ENCODE measurements around the gene FSTL4.

- TF ChIP-seq CTCF (IDR thresholded peaks at IDR 0.05; ENCODE audit: low read length) (no peak), EZH2 (optimal IDR thresholded peaks at IDR 0.05; ENCODE audit: low read depth, low read length) (no peak), EZH2phosphoT487 (IDR thresholded peaks at IDR 0.05; ENCODE audit: low read length) (no peak)
These were observed 145.0 kb downstream of the FSTL4 start for GRCh38 chr5:133467335-133467779.
